Tibial nerve (tissue), 4 donors: ENCODE data around the gene MPRIP. TPM values are rescaled to one million over a fixed set of nuclear protein-coding genes. Genes with fewer than 3 reads are reported as not detected.

Experiments
- DNase-seq, 2 donors: peaks; one replicate each; pipeline ENCODE4 v3.0.0-alpha.2; 2019; ENCODE audit warnings: low spot score in 2 of 2
- H3K27ac ChIP-seq, 4 donors: fragments of 200-600 bp; sonication (generic) in 3 of 4; one replicate each; pipeline ENCODE4 v1.5.1; 2017 to 2019; ENCODE audit warnings: mild to moderate bottlenecking in 1 of 4
- H3K27me3 ChIP-seq, 2 donors: fragments of 200-600 bp; sonication (generic) in 1 of 2; one replicate each; pipeline versions ENCODE4 v1.5.1 to v1.6.0; 2017 to 2019
- H3K36me3 ChIP-seq, 3 donors: fragments of 200-600 bp; sonication (generic); one replicate each; pipeline ENCODE4 v1.5.1; 2018 to 2019
- H3K4me1 ChIP-seq, 4 donors: fragments of 200-600 bp; sonication (generic) in 3 of 4; one replicate each; pipeline ENCODE4 v1.5.1; 2017 to 2019
- H3K4me3 ChIP-seq, 4 donors: fragments of 200-600 bp; sonication (generic) in 3 of 4; one replicate each; pipeline ENCODE4 v1.5.1; 2017 to 2019; ENCODE audit warnings: mild to moderate bottlenecking in 1 of 4, moderate library complexity in 1 of 4
- H3K9me3 ChIP-seq, 4 donors: fragments of 200-600 bp; sonication (generic) in 3 of 4; one replicate each; pipeline ENCODE4 v1.5.1; 2017 to 2019
- CTCF ChIP-seq, 5 experiments: fragments of 200-600 bp in 3 of 5; fragments of 450-650 bp in 2 of 5; sonication (generic) in 3 of 5; IDR thresholded peaks; one replicate each; pipeline ENCODE4 v1.5.1; 2016 to 2019; ENCODE audit warnings: antibody characterized with exemption in 5 of 5, mild to moderate bottlenecking in 3 of 5, moderate library complexity in 2 of 5
- EP300 ChIP-seq, 2 donors: sonication (generic); formaldehyde crosslinking; IDR thresholded peaks; one replicate each; pipeline ENCODE4 v1.6.1; 2017; ENCODE audit warnings: antibody characterized with exemption in 2 of 2, mild to moderate bottlenecking in 1 of 2
- POLR2A ChIP-seq, 2 donors: fragments of 450-650 bp; IDR thresholded peaks; one replicate each; pipeline ENCODE4 v1.6.1; 2017; ENCODE audit warnings: antibody characterized with exemption in 2 of 2, mild to moderate bottlenecking in 2 of 2, moderate library complexity in 2 of 2
- WGBS, 2 donors: methylation state at CpG; one replicate each; pipeline ENCODE4 v1.1.5; 2018; 5-methylcytosine and 5-hydroxymethylcytosine counted together
- total RNA-seq, 4 donors: library from RNA; depleted of rRNA; stranded (reverse); fragments of >200 nt; gene quantifications; one replicate each; pipeline ENCODE4 v1.1.0, GENCODE V29; 2016

MPRIP gene
- total RNA-seq, 4 donors from 2014 or later, result 216 to 291 (median 265) TPM

GRCh38 chr17:17019430-17019762 lies 22.9 kb upstream of the MPRIP start:
- Histone ChIP-seq H3K36me3 (no peaks in the 10 kb centered on the region), H3K4me1 (peaks cover 0 to 30% (median 24%) of the 10 kb centered on the region in 4 donors), H3K4me3 (no peak overlapping the region), H3K27ac (peak overlapping the region in 2 of 4 donors; percentile 70 to 89), H3K27me3 (no peaks in the 10 kb centered on the region), H3K9me3 (no peaks in the 10 kb centered on the region)
- no peak for DNase-seq
- WGBS, 2 donors, result 87 to 90% methylated on average over 5 of the region's 5 CpGs
- TF ChIP-seq EP300 (IDR thresholded peaks at IDR 0.05), result no peak
- no peak for TF ChIP-seq POLR2A (IDR thresholded peaks at IDR 0.05)
- no peak for TF ChIP-seq CTCF (IDR thresholded peaks at IDR 0.05)

GRCh38 chr17:17019891-17020456 lies 22.3 kb upstream of the MPRIP start:
- Histone ChIP-seq H3K4me3 (no peak overlapping the region), H3K4me1 (peaks cover 0 to 30% (median 25%) of the 10 kb centered on the region in 4 donors), H3K9me3 (no peaks in the 10 kb centered on the region), H3K27ac (peak overlapping the region in 2 of 4 donors; percentile 70 to 89), H3K36me3 (no peaks in the 10 kb centered on the region), H3K27me3 (no peaks in the 10 kb centered on the region)
- no peak for DNase-seq
- TF ChIP-seq POLR2A (IDR thresholded peaks at IDR 0.05) (no peak), CTCF (IDR thresholded peaks at IDR 0.05) (no peak), EP300 (IDR thresholded peaks at IDR 0.05) (no peak)
- WGBS, 2 donors, result 90 to 92% methylated on average over 13 of the region's 13 CpGs

GRCh38 chr17:17020821-17021193 lies 21.4 kb upstream of the MPRIP start:
- Histone ChIP-seq H3K36me3 (no peaks in the 10 kb centered on the region), H3K27ac (peak overlapping the region; percentile 63 to 89 (median 74)), H3K4me1 (peaks cover 0 to 33% (median 26%) of the 10 kb centered on the region in 4 donors), H3K9me3 (no peaks in the 10 kb centered on the region), H3K27me3 (no peaks in the 10 kb centered on the region), H3K4me3 (no peak overlapping the region)
- WGBS, 2 donors, result 70 to 74% methylated on average over 7 to 8 of the region's 8 CpGs
- TF ChIP-seq EP300 (IDR thresholded peaks at IDR 0.05) (no peak), POLR2A (IDR thresholded peaks at IDR 0.05) (no peak), CTCF (IDR thresholded peaks at IDR 0.05) (no peak)
- DNase-seq, result no peak

- 20 to 43% methylated on average over 4 to 11 of the region's 15 CpGs for WGBS, 2 donors
These were observed 20.9 kb upstream of the MPRIP start for GRCh38 chr17:17021194-17021863.

More at GRCh38 chr17:17021194-17021863, 20.9 kb upstream of the MPRIP start:
- no peaks in the 10 kb centered on the region for H3K27me3 ChIP-seq
- H3K27ac ChIP-seq, result peak overlapping the region; percentile 71 to 89 (median 74)
- DNase-seq, result peak; percentile 34 to 55
- H3K36me3 ChIP-seq, result no peaks in the 10 kb centered on the region
- no peak for TF ChIP-seq CTCF (IDR thresholded peaks at IDR 0.05)
- TF ChIP-seq EP300 (IDR thresholded peaks at IDR 0.05), result peak in 1 of 2 donors; percentile 73
- TF ChIP-seq POLR2A (IDR thresholded peaks at IDR 0.05), result no peak
- H3K4me1 ChIP-seq, result peaks cover 0 to 33% (median 26%) of the 10 kb centered on the region in 4 donors
- H3K4me3 ChIP-seq, result no peak overlapping the region
- no peaks in the 10 kb centered on the region for H3K9me3 ChIP-seq
